ENCODE measurements around the gene ABRACL.

Gene ABRACL

GRCh38 chr6:139058029-139058428 lies 29.5 kb downstream of the ABRACL start:
- DNase-seq = no peak

GRCh38 chr6:139060332-139060731 lies 31.8 kb downstream of the ABRACL start:
- no peak for DNase-seq

GRCh38 chr6:139062932-139063646 lies 34.5 kb downstream of the ABRACL start:
- no peak for DNase-seq

- no peak for DNase-seq
These were observed 36.6 kb downstream of the ABRACL start for GRCh38 chr6:139064981-139065665.

GRCh38 chr6:139066080-139066479 lies 37.5 kb downstream of the ABRACL start:
- DNase-seq = no peak

GRCh38 chr6:139068846-139069245 lies 40.3 kb downstream of the ABRACL start:
- DNase-seq = no peak

- no peak for DNase-seq
These were observed 44.6 kb downstream of the ABRACL start for GRCh38 chr6:139073118-139073517.

- DNase-seq = no peak
These were observed 50.5 kb downstream of the ABRACL start for GRCh38 chr6:139079018-139079417.

GRCh38 chr6:139080255-139080920 lies 51.8 kb downstream of the ABRACL start:
- no peak for DNase-seq

GRCh38 chr6:139081471-139081870 lies 52.9 kb downstream of the ABRACL start:
- no peak for DNase-seq

GRCh38 chr6:139082370-139082769 lies 53.8 kb downstream of the ABRACL start:
- no peak for DNase-seq

- no peak for DNase-seq
These were observed 63.3 kb downstream of the ABRACL start for GRCh38 chr6:139091826-139092225.
